Esophagus squamous epithelium (tissue), 4 donors: ENCODE data around the gene C1QTNF9B.

ENCODE experiments used
- CTCF ChIP-seq, 6 experiments: fragments of 450-650 bp in 4 of 6; fragments of 200-600 bp in 2 of 6; sonication (generic) in 2 of 6; IDR thresholded peaks; one replicate each; pipeline ENCODE4 v1.5.1; 2016 to 2019; ENCODE audit warnings: antibody characterized with exemption in 6 of 6, mild to moderate bottlenecking in 4 of 6, moderate library complexity in 4 of 6
- POLR2A ChIP-seq, 4 donors: fragments of 450-650 bp; IDR thresholded peaks; one replicate each; pipeline ENCODE4 v1.6.1; 2017; ENCODE audit warnings: antibody characterized with exemption in 4 of 4, mild to moderate bottlenecking in 4 of 4, moderate library complexity in 3 of 4

GRCh38 chr13:23898101-23898500 is 799 bp upstream of the C1QTNF9B start:
- TF ChIP-seq CTCF (IDR thresholded peaks at IDR 0.05): no peak
- no peak for TF ChIP-seq POLR2A (IDR thresholded peaks at IDR 0.05)
